Dermis blood vessel endothelial cell (primary cell): ENCODE data around the gene PTCD3. TPM values are rescaled to one million over a fixed set of nuclear protein-coding genes. Genes with fewer than 3 reads are reported as not detected.
A peak's percentile ranks its signal among the peaks of the same experiment; 100 is the strongest.

Experiments
- DNase-seq: peaks from one replicate; pipeline ENCODE4 v3.0.0; 2010
- total RNA-seq: library from RNA; depleted of rRNA; stranded (reverse); fragments of >200 nt; gene quantifications from 2 replicates; pipeline ENCODE4 v1.2.3, GENCODE V29; 2014

PTCD3 gene
- total RNA-seq: 82.2 and 93.4 TPM in 2 replicates

- DNase-seq: peak; percentile 97
Measured at GRCh38 chr2:86105969-86106945, at the start of gene PTCD3. PTCD3 (plus strand) TSS chr2:86106235; CDS start chr2:86106248, 13 bp downstream.

- DNase-seq: no peak
Measured at GRCh38 chr2:86056590-86057331, 49.3 kb upstream of the PTCD3 start.

GRCh38 chr2:86062043-86062442 lies 44.0 kb upstream of the PTCD3 start:
- DNase-seq: peak; percentile 66

- DNase-seq: no peak
Measured at GRCh38 chr2:86064006-86064405, 42.0 kb upstream of the PTCD3 start.

GRCh38 chr2:86065512-86065911 lies 40.5 kb upstream of the PTCD3 start:
- DNase-seq: no peak

- no peak for DNase-seq
Measured at GRCh38 chr2:86066007-86066578, 39.9 kb upstream of the PTCD3 start.

- no peak for DNase-seq
Measured at GRCh38 chr2:86066915-86067314, 39.1 kb upstream of the PTCD3 start.

- DNase-seq: no peak
Measured at GRCh38 chr2:86068136-86068588, 37.9 kb upstream of the PTCD3 start.

GRCh38 chr2:86068648-86069047 lies 37.4 kb upstream of the PTCD3 start:
- DNase-seq: no peak

- DNase-seq: no peak
Measured at GRCh38 chr2:86069091-86069685, 36.8 kb upstream of the PTCD3 start.

GRCh38 chr2:86069783-86070339 lies 36.2 kb upstream of the PTCD3 start:
- DNase-seq: no peak

- no peak for DNase-seq
Measured at GRCh38 chr2:86070868-86071267, 35.2 kb upstream of the PTCD3 start.

- peak; percentile 68 for DNase-seq
Measured at GRCh38 chr2:86072271-86072858, 33.7 kb upstream of the PTCD3 start.

GRCh38 chr2:86073225-86073624 lies 32.8 kb upstream of the PTCD3 start:
- no peak for DNase-seq

- no peak for DNase-seq
Measured at GRCh38 chr2:86074256-86074655, 31.8 kb upstream of the PTCD3 start.

- no peak for DNase-seq
Measured at GRCh38 chr2:86074811-86075210, 31.2 kb upstream of the PTCD3 start.

- DNase-seq: no peak
Measured at GRCh38 chr2:86075886-86076285, 30.1 kb upstream of the PTCD3 start.

GRCh38 chr2:86078774-86079545 lies 27.1 kb upstream of the PTCD3 start:
- peak; percentile 84 for DNase-seq

- peak; percentile 86 for DNase-seq
Measured at GRCh38 chr2:86079981-86080911, 25.8 kb upstream of the PTCD3 start.

GRCh38 chr2:86081724-86082123 lies 24.3 kb upstream of the PTCD3 start:
- no peak for DNase-seq
